Body of pancreas (tissue), 4 donors: ENCODE results near the gene SYT11. TPM values are rescaled to one million over a fixed set of nuclear protein-coding genes. Genes with fewer than 3 reads are reported as not detected.

ENCODE experiments used
- ATAC-seq: fragments of 150-250 bp; one replicate; pipeline ENCODE4 v1.9.1; 2016
- DNase-seq, 4 donors: peaks; one replicate each; pipeline ENCODE4 v3.0.0-alpha.2; 2019
- H3K27ac ChIP-seq, 4 donors: fragments of 200-600 bp; sonication (generic); 1 replicate in 3 of 4; 2 replicates in 1 of 4; pipeline versions ENCODE4 v1.5.1 to v1.6.1; 2016 to 2019; ENCODE audit warnings: mild to moderate bottlenecking in 1 of 4, mixed read lengths in 1 of 4, moderate library complexity in 1 of 4
- H3K27me3 ChIP-seq, 2 donors: fragments of 200-600 bp; sonication (generic); one replicate each; pipeline ENCODE4 v1.6.0; 2016; ENCODE audit warnings: mild to moderate bottlenecking in 1 of 2
- H3K36me3 ChIP-seq, 2 donors: fragments of 200-600 bp; sonication (generic); replicated peaks in 1 of 2; 2 replicates each; pipeline ENCODE4 v1.5.1; 2016; ENCODE audit warnings: low read depth in 2 of 2; ENCODE audit not compliant: insufficient read depth in 1 of 2
- H3K4me1 ChIP-seq: fragments of 200-600 bp; sonication (generic); one replicate; pipeline ENCODE4 v1.6.0; 2016
- H3K4me3 ChIP-seq, 2 donors: fragments of 200-600 bp; sonication (generic); 1 replicate in 1 of 2; 2 replicates in 1 of 2; pipeline ENCODE4 v1.5.1; 2016 to 2019
- H3K9me3 ChIP-seq, 3 donors: fragments of 200-600 bp; sonication (generic); 1 replicate in 2 of 3; 2 replicates in 1 of 3; pipeline ENCODE4 v1.5.1; 2016
- POLR2A ChIP-seq, 3 donors: fragments of 450-650 bp; IDR thresholded peaks; one replicate each; pipeline ENCODE4 v1.6.1; 2016; ENCODE audit warnings: antibody characterized with exemption in 3 of 3, mild to moderate bottlenecking in 2 of 3
- WGBS, 2 donors: methylation state at CpG; one replicate each; pipeline ENCODE4 v1.1.5; 2017; 5-methylcytosine and 5-hydroxymethylcytosine counted together
- intact Hi-C: fragments of 100-400 bp; cut with DNase I; formaldehyde crosslinking; loops from one replicate; pipeline ENCODE4 v1.15.1; 2023
- total RNA-seq, 2 donors: library from RNA; depleted of rRNA; stranded (reverse); fragments of >200 nt; gene quantifications; one replicate each; pipeline ENCODE4 v1.1.0, GENCODE V29; 2016
- TF ChIP-seq, protein P1 (sequence below), 7 experiments: fragments of 450-650 bp in 4 of 7; fragments of 200-600 bp in 3 of 7; sonication (generic) in 3 of 7; IDR thresholded peaks; one replicate each; pipeline ENCODE4 v1.5.1; 2016 to 2019; ENCODE audit warnings: antibody characterized with exemption in 7 of 7

The SYT11 gene
- total RNA-seq, 2 donors from 2014 or later: 1.3 to 5.4 TPM

DNA sequence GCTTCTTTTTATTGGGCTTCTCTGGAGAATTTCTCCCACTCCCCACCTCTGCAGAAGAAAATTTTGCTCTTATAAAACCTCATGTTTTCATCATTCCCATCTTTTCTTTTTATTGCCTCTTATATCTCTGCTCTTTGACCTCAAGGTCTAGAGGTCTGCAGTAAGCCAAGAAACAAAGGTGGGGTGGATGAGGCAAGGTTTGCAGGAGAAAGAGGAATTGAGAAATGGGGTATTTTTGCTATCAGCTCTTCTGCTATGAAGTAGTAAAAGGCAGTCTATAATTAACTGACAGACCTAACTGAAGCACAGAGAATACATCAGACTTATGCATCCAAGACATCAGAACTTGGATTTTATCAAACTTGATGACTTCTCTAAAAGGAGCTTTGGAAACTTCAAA lies 22.9 kb downstream of the SYT11 start:
- Histone ChIP-seq H3K36me3 (no peaks in the 10 kb centered on the region), H3K9me3 (no peaks in the 10 kb centered on the region), H3K4me3 (no peak overlapping the region), H3K27ac (no peak overlapping the region), H3K27me3 (no peaks in the 10 kb centered on the region), H3K4me1 (no peaks in the 10 kb centered on the region)
- ATAC-seq (no peak), DNase-seq (no peak)
- intact Hi-C loops: no loop called here
- TF ChIP-seq, protein P1, sequence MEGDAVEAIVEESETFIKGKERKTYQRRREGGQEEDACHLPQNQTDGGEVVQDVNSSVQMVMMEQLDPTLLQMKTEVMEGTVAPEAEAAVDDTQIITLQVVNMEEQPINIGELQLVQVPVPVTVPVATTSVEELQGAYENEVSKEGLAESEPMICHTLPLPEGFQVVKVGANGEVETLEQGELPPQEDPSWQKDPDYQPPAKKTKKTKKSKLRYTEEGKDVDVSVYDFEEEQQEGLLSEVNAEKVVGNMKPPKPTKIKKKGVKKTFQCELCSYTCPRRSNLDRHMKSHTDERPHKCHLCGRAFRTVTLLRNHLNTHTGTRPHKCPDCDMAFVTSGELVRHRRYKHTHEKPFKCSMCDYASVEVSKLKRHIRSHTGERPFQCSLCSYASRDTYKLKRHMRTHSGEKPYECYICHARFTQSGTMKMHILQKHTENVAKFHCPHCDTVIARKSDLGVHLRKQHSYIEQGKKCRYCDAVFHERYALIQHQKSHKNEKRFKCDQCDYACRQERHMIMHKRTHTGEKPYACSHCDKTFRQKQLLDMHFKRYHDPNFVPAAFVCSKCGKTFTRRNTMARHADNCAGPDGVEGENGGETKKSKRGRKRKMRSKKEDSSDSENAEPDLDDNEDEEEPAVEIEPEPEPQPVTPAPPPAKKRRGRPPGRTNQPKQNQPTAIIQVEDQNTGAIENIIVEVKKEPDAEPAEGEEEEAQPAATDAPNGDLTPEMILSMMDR (IDR thresholded peaks at IDR 0.05): no peak
- no peak for TF ChIP-seq POLR2A (IDR thresholded peaks at IDR 0.05)

DNA sequence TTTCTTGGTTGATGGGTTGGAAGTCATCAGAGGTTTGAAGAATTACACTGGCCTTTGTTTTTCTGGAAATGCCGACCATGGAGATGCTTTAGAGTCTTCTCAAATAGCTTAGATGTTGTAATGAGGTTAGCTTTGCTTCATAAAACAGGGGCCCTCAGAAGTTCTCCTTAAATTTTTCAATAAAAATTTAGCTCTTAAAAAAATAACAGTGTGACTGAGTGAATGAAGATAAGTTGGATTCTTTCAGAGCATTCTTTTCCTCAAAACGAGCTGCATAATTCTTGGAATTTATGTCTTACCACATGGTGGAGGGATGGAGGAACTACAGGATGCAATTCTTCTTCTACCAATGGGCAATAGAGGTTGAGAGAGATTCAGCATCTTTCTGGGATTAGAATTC lies 23.4 kb downstream of the SYT11 start:
- no peak overlapping the region for H3K27ac ChIP-seq
- no peaks in the 10 kb centered on the region for H3K27me3 ChIP-seq
- H3K4me1 ChIP-seq: no peaks in the 10 kb centered on the region
- TF ChIP-seq POLR2A (IDR thresholded peaks at IDR 0.05): no peak
- TF ChIP-seq, protein P1 (IDR thresholded peaks at IDR 0.05): no peak
- no peaks in the 10 kb centered on the region for H3K9me3 ChIP-seq
- DNase-seq (no peak), ATAC-seq (no peak)
- 37 to 63% methylated on average over 2 of the region's 2 CpGs for WGBS, 2 donors
- intact Hi-C loops: no loop called here
- no peaks in the 10 kb centered on the region for H3K36me3 ChIP-seq
- H3K4me3 ChIP-seq: no peak overlapping the region

- no peak overlapping the region for H3K4me3 ChIP-seq
- DNase-seq (no peak), ATAC-seq (no peak)
- no peaks in the 10 kb centered on the region for H3K9me3 ChIP-seq
- WGBS, 2 donors: 56 to 62% methylated on average over 9 of the region's 9 CpGs
- H3K27me3 ChIP-seq: no peaks in the 10 kb centered on the region
- H3K4me1 ChIP-seq: no peaks in the 10 kb centered on the region
- intact Hi-C loops: no loop called here
- no peak overlapping the region for H3K27ac ChIP-seq
- no peaks in the 10 kb centered on the region for H3K36me3 ChIP-seq
- TF ChIP-seq POLR2A (IDR thresholded peaks at IDR 0.05): no peak
- TF ChIP-seq, protein P1 (IDR thresholded peaks at IDR 0.05): no peak
These were observed 24.9 kb downstream of the SYT11 start for GRCh38 chr1:155884031-155884960.

- H3K36me3 ChIP-seq: no peaks in the 10 kb centered on the region
- no peaks in the 10 kb centered on the region for H3K9me3 ChIP-seq
- DNase-seq (no peak), ATAC-seq (no peak)
- no peak overlapping the region for H3K4me3 ChIP-seq
- TF ChIP-seq POLR2A (IDR thresholded peaks at IDR 0.05): no peak
- TF ChIP-seq, protein P1 (IDR thresholded peaks at IDR 0.05): no peak
- H3K27ac ChIP-seq: no peak overlapping the region
- no peaks in the 10 kb centered on the region for H3K4me1 ChIP-seq
- intact Hi-C loops: no loop called here
- H3K27me3 ChIP-seq: no peaks in the 10 kb centered on the region
These were observed 25.6 kb downstream of the SYT11 start for GRCh38 chr1:155884982-155885381.

GRCh38 chr1:155888481-155888880 lies 29.1 kb downstream of the SYT11 start:
- no peak for ATAC-seq
- TF ChIP-seq POLR2A (IDR thresholded peaks at IDR 0.05): no peak
- TF ChIP-seq, protein P1 (IDR thresholded peaks at IDR 0.05): no peak
- DNase-seq: no peak
- Histone ChIP-seq H3K27ac (no peak overlapping the region), H3K36me3 (no peaks in the 10 kb centered on the region), H3K27me3 (no peaks in the 10 kb centered on the region), H3K4me3 (no peak overlapping the region), H3K4me1 (peaks cover 11% of the 10 kb centered on the region), H3K9me3 (no peaks in the 10 kb centered on the region)
- intact Hi-C loops: no loop called here
- WGBS, 2 donors: 89 to 92% methylated on average over 5 of the region's 5 CpGs
